Stimulated activated CD4-positive, alpha-beta T cell treated with anti-CD3 and anti-CD28 coated beads, Interleukin-15, amount 100 ng/mL, for 48 hours (primary cell): ENCODE measurements around the gene MSI2.

Experiments used
- DNase-seq, 2 donors: peaks; one replicate each; pipeline ENCODE4 v3.0.0-alpha.2; 2020; ENCODE audit warnings: low read depth in 2 of 2

MSI2 gene

DNA sequence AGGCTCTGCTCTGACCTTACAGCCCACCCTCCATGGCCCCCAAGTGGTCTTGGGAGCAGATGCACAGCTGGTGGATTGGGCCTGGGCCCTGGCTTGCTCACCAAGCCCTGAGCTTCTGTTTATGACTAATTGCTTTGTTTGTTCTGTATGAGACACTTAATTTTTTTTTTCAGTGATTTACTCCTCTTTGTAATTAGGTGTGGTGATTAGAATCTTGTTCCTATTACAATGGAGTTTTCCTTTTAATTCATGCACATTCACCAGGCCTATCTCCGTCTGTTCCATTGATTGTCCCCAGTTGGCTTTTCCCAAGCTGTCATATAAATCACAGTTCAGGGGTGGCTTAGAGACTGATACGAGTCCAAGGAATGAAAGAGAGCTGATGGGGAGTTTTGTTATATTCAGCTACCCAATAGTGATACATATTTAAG, 246.5 kb downstream of the MSI2 start:
- no peak for DNase-seq

DNA sequence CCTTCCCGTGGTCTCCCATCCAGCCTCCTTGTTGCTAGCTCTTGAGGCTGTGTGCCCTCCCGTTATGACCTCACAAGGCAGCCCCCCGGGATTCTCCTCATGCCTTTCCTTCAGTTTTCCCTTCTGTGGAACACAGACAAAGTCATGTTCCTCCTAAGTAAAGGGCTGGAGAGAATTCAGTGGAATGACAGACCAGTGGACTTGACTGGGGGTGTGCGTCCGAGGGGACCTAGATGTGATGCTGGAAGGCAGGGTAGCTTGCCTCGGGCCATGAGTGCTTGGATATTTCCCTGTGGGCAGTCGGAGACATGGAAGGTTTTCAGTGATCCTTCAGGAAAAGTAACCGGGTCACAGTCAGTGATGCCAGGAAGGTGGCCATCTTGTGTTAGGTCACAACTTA, 247.9 kb downstream of the MSI2 start:
- DNase-seq: no peak

DNA sequence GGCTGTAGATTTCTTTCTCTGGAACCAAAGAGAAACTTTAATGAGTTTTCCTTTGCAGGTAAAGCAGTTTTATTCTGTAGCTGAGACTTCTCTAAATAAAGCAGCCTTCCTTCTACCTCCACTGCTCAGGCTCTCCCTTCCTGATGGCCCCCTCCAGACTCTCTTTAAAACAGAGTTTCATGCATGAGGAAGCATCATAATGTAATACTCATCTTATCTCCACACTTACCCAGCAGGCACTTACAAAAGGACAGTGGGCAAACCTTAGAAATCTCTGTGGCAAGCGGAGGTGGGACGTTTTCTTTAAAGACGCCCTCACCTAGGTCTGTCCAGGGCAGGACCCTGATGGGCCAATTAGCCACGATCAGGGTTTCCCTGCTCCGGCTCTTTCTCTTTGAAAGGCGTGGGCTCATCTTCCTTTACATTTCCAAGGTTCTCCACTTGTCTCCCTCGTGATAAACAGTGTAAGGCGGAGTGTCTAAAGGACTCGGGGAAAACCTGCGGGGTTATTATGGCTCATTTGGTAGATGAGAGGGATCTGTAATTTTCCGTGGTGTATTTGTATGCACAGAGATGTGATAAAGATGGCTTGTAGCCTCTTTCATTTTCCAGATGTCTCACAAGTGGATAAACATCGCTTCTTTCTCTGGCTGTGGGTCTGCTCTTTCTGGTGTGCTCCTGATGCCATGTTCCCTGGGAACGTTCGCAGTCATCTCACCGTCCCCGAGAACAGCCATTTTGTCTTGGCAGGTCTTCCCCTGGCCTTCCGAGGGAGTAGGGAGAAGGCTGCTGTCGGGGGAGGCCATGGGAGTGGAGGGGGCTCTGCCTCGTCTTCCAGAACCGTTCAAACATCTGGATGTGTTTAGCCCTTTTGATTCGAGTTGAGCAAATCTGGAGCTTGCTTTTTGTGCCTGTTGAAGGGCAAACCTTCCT, 249.8 kb downstream of the MSI2 start:
- DNase-seq: no peak

DNA sequence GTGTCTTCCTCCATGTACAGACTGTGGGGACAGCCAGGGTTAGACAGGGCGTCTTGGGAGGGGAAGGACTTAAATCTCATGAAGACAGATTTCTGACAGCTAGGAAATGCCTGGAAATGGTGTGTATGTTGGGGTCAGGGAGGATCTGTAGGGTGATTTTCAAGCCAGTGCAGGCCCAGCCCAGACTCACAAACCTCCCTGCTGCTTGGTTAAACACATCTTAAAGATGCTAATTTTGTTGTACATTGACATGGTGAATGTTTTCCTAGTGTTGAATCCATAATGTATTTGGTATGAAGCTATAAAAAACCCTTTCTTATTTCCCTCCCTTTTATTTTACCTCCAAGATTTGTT, 250.4 kb downstream of the MSI2 start:
- no peak for DNase-seq

DNA sequence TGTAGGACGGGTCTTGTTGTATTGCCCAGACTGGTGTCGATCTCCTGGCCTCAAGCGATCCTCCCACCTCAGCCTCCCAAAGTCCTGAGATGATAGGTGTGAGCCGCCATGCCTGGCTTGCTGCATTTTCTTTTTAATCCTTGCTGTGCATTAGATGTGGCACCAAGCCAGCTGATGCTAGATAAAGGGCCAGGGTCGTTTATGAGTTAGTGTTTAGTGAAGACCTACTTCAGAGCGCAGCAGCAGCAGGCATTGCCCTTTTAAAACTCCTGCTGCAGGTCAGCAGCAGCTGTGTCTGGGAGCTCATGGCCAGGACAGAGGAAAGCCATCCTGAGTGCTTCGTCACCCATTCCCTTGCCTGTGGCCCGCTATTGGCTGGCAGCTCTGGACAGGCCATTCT, 251.5 kb downstream of the MSI2 start:
- DNase-seq: no peak

DNA sequence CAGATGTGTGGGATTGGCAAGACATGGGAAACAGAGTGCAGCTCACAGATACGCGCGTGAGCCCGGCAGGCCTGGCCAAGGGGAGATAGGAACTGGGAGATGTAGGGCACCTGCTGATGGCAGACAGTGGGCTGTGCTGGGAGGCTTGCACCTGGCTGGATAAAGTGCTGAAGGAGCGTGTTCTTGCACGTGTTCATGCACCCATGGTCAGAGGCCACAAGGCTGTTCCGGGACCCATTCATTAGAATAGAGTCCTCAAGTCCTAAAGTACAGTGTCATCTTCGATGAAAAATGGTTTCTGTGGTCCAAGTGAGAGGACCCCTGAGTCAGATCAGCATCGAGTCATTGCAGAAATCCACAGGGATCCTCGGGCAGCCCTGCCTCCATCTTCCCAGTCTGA, 252.3 kb downstream of the MSI2 start:
- DNase-seq: no peak

DNA sequence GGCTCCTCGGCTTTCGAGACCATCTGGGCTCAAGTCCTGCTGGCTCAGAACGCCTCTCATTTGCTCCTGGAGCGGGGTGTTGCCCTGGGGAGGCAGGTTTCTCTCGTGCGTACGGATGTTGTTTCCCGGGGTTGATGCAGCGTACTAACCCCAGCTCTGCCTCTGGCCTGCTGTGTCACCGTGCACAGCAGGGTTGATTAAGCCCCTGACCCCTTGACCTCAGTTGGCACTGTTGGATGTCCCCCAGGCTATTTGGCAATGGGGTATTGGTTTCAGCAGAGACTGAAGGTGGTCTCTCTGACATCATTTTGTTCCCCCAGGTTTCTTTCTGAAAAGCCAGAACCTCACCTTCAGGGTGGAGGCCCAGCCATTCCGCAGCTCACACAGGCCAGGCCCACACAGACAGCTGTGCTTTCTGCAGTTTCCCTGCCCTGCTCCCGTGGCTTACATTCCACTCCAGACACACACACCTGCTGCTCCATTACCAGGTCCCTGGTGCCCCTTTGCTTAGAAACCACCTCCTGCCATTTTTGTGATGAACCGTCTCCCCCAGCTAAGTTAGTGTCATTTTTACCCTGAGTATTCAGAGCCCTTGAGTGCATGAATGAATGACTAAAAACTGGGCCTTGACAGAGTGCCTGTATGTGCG, 255.3 kb downstream of the MSI2 start:
- DNase-seq: no peak

DNA sequence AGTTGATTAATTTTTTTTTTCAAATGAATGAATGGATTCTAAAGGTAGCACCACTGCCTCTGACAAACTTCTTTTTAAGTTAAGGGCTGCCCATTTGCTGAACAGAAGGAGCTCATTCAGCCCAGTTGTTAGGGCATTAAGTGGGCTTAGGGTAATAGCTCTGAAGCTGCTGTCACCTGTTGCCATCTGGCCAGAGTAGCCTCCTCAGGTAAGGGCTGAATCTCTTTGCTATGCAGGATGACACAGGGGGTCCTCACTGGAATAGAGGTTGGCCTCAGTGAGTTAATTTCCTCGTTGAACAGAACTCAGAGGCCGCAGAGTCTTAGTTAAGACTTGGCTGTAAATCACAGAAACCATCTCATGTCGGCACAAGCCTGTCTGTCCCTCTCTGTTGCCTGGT, 255.9 kb downstream of the MSI2 start:
- DNase-seq: no peak

DNA sequence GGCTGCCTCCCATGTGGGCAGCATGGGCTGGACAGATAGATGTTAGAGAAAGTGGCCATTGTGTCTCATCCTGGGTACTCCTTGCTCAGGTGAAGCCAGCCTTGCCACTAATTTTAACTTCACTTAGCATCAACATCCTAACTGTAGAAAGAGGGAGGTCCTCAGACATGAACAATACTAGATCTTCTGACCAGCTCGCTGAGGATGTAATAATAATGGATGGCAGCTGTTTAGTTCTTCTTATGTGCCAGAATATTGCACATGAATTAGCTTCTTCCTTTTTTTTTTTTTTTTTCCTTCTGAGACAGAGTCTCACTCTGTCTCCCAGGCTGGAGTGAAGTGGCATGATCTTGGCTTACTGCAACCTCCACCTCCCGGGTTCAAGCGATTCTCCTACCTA, 256.4 kb downstream of the MSI2 start:
- DNase-seq: no peak

DNA sequence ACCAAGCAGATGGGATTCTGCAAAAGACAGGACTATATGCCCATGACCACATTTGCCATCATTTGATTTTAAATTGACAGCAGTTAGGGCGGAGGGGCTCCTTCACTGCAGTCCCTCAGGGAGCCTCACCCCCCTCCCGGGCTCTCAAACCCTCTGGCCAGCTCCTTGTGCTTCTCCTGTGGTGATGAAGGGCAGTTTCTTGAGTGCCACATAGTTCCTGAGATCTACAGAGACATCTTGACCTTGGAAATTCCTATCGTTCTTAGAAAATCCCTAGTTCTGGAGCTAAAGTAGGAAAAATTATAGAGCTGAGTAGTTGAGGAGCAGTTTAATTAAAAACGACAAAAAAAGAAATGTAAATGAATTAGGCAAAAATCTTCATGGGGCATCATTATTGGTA, 257.2 kb downstream of the MSI2 start:
- DNase-seq: no peak

DNA sequence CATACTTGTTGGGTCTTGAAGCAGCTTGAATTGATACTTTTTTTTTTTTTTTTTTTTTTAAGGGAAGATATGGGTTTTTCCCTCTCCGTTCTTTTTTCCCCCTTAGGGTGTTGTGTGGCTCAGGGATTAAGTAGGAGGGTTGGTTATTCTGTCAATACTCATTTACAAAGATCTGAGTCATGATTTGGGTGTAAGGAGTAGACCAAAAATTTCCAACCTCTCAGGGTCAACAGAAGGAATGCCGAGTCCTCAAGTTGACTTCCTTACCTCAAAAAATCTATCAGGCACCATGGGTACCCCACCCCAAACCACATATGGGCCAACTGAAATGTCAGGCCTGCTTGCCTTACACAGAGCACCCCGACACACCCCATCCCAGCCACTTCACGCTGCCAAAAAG, 258.3 kb downstream of the MSI2 start:
- no peak for DNase-seq

DNA sequence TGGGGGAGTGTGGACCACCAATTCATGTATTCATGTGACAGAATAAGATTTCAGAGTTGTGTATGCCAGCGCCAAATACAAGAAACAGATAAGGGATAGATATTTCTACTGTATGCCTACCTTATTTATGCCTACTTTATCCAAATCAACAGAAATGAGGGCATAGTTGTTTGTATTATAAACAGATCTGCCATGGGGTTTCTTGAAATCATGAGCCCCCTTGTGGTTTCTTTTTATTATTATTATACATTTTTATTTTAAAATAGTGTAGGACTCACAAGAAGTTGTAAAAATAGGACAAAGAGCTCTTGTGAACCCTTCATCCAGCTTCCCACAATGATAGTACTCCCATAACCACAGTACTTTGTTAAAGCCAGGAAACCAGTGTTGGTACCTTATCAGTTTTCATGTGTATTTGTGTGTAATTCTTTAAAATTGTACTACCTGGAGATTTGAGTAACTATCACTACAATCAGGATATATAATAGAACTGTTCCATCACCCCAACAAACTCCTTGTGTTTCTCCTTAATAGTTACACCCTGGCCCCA, 259.4 kb downstream of the MSI2 start:
- DNase-seq: no peak

DNA sequence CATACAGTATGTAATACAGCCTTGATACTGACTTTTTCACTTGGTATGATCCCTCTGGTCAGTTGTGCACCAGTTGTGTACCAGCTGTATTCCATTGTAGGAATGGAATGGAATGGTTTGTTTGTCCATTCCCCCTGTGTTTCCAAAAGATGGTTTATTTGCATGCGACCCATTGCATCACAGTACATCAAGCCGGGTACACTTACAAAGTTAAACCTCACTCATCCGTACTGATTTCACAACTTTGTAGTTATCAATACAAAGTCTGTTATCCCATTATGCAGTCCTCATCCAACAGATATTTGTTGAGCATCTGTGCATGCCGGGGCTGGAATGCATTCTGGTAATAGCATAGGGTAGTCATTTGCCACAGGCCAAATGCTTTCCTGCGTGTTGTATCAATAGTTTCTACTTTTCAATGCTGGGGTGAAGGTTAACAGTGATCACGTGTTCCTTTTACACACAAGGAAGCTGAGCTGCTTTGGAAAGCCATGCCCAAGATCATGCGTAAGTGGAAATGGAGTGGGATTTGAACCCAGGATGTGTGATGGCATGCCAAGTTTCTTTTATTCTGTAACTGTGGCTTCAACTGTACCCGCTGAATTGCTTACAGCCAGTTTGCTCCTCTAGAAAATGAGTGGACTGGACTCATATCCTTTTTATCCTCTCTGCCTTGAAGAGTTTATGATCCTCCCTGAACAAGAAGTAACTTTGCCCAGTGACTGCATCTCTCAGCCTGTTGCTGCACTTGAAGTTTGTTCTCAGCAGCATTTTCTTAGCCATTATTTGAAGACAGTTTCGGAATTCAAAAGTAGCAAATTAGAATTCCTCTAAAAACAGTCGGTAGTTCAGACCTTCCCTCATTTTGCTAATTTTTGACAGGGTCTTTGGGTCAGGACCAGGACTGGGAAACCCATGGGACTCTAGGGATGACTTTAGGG, 260.2 kb downstream of the MSI2 start:
- DNase-seq: no peak

DNA sequence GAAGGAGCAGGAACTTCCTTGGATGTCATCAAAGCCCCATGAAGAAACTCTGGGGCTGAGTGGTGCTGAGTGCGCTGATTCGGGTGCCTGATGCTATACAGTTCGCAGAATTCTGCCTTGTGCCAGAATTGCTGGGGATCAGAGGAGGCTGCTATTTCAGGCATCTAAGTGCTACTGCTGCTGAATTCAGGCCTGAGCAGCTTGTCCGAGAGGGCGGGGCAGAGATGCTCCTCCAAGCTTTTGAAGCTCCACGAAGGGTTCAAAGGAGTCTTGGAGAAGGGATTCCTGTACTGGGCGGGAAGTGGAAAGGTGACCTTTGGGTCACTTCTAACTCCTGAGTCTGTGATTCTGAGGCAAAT, 260.9 kb downstream of the MSI2 start:
- DNase-seq: no peak

DNA sequence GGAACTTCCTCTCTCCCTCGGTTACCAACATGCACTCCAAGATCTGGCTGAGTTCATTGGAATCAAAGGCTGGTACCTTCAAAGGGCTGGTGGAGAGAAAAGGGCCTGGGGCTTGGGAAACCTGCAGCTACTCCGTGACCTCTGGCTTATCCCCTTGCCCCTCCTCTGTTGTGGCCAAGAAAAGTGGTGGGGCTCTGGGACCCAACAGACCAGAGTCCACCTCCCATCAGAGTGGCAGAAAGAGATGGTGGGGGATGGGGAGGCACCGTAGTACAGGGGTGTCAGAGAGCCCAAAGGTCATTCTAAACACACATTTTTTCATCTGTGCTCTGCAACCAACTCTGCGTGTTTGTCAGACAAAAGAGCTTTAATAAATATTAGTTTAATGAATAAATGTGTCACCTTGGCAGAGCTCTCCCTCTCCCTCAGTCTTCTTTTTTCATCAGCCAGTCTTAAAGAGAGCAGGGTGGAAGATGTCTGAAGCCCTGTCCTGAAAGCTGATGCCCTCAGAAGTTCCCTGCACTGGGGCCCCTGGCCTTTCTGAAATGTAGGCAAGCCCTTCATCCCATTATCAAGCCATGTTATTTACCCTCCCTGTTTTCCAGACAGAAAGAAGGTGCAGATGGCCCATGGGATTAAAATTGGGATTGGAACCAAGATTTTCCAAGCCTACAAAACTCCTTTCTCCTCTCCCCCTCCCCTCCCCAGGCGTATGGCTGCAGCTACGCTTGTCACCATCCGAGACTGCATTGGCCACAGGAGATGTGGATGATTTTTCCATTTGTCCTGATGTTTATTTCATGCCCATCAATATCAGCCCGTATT, 261.5 kb downstream of the MSI2 start:
- no peak for DNase-seq

DNA sequence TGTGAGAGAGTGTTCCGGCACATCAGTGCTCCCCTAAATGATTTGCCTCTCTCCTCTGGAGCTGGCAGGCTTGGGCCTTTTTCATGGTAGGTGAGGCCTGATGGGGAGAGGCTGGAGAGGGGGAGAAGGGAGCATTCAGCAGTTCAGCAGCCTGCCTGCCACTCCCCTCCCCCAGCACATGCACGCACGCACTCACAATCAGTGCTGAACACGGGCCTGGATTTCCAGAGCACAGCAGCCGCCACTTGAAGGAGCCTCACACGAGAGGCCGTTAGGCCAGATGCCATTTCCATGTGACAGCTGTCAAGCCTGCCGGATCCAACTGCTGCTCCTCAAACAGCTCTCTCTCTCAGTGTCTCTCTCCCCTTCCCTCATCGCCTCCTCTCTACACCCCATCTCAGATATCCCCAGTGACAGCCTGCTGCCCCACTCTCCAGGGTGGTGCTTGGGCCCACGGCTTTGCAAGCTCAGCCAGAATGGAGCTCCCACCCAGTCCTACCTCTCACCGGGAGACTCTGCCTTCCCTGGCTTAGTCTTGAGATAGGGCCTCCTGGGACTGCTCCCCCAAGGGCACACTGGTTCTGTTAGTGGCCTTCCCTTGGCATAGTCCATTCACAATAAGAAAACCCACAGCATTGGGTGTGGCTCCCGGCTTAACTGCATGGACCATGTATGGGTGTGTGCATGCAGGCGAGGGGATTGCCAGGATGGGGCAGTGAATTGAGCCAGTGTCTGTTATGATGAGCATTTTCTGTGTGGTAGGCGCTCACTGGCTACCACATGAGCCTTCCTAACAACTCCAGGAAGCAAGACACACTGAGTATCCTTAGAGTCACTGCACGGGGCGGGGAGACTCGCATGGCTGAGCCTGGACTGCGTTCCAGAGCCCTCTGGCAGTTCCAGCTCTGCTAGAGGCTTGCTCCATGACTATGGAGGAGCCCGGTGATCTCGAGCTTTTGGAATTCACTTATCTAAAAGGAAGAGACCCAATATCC, 262.6 kb downstream of the MSI2 start:
- no peak for DNase-seq

DNA sequence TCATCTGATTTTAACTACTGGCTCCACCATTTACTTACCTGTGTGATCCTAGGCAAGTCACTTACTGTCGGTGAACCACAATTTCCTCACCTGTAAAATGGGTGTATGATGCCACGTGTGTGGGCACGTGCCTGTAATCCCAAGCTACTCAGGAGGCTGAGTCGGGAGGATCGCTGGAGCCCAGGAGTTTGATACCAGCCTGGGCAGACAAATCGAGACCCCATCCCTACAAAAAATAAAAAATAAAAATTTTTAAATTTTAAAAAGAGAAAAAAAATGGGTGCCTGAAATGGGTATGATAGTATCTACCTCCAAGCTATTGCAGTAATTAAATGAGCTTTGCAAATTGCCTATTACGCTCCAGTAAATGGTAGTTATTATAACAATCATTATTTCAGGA, 263.5 kb downstream of the MSI2 start:
- DNase-seq: no peak

DNA sequence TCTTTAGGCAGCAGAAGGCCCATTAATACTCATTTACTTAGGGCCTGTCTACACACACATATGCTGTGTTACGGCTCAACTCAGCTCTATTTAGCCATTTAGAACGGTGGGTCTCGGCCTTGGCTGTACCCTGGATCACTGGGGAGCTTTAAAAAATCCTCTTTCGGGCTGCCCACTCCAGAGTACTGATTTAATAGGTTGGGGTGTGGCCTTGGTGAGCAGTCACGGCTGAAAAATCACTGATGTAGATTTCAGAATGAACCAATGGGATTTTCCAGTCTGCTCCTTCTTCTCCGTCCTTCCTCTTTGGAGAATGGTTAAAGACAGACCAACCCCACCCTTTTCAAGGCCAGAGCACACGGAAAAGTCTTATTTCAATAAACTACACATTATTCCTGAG, 265.3 kb downstream of the MSI2 start:
- no peak for DNase-seq

DNA sequence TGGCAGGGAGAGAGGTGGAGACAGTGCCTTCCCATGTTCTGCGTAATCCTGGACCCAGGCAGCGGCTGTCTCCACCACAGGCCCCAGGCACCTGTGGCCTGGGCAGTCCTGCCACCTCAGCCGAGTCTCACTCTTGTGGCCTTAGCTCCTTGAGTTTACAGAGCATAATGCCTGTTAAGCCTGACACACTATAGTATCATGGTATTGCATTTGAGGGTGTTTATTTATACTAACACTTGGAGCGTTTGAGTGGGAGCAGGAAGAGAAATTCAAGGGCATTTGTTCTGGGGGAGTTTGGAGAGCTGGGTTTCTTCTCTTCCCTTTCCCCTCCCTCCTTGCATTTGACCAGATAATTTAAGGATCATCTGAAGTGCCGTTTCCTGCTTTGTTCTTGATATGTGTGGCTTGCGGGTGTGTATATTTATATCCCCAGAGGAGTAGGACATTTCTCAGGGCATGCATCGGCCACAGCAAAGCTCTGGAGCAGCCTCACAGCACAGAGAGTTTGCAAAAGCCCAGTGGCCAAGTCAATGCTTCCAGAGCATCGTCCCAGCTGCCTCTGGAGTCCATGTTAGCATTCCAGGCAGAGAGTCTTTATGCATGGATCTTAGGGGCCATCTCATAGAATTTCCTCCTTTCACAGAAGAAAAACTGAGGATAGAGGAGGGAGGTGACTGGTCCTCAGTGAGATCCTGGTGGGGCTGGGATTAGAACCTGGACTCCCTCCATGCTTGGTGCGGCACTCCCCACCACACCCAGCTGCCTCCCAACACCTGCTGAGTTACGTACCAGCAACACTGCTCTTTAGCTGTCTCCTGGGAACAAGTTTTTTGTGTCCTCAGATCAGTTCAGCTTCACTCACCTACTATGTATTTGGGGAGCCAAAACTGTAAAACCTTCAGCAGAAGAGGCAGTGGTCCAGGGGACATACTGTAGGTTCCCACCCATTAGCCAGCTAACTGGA, 266.0 kb downstream of the MSI2 start:
- no peak for DNase-seq
